Subcutaneous abdominal adipose tissue (tissue), 5 donors: ENCODE results near the gene ZNF831.

Source experiments
- H3K27ac ChIP-seq: one replicate; pipeline ENCODE4 v1.7.0; 2013; ENCODE audit warnings: low read depth, mild to moderate bottlenecking, inconsistent platforms, low read length, moderate library complexity
- H3K27me3 ChIP-seq, 5 donors: one replicate each; pipeline ENCODE4 v1.7.0; 2013; ENCODE audit warnings: low read length in 5 of 5, inconsistent platforms in 1 of 5; ENCODE audit not compliant: control insufficient read depth in 5 of 5, insufficient read depth in 4 of 5
- H3K36me3 ChIP-seq, 5 donors: one replicate each; pipeline ENCODE4 v1.7.0; 2013; ENCODE audit warnings: low read length in 5 of 5; ENCODE audit not compliant: control insufficient read depth in 5 of 5, insufficient read depth in 5 of 5
- H3K4me1 ChIP-seq, 5 donors: one replicate each; pipeline ENCODE4 v1.7.0; 2013; ENCODE audit warnings: low read length in 5 of 5, mild to moderate bottlenecking in 3 of 5, moderate library complexity in 1 of 5; ENCODE audit not compliant: control insufficient read depth in 5 of 5, insufficient read depth in 5 of 5
- H3K4me3 ChIP-seq, 5 donors: one replicate each; pipeline ENCODE4 v1.7.0; 2013; ENCODE audit warnings: low read length in 5 of 5, low read depth in 1 of 5
- H3K9ac ChIP-seq, 5 donors: one replicate each; pipeline ENCODE4 v1.7.0; 2013; ENCODE audit warnings: low read length in 5 of 5, mild to moderate bottlenecking in 4 of 5, moderate library complexity in 3 of 5
- H3K9me3 ChIP-seq, 5 donors: one replicate each; pipeline ENCODE4 v1.7.0; 2013; ENCODE audit warnings: low read length in 5 of 5; ENCODE audit not compliant: control insufficient read depth in 5 of 5
- donor health status: healthy.
- donor health status: healthy.
- donor health status: healthy.
- donor health status: healthy.
- donor health status: healthy.

The ZNF831 gene

DNA sequence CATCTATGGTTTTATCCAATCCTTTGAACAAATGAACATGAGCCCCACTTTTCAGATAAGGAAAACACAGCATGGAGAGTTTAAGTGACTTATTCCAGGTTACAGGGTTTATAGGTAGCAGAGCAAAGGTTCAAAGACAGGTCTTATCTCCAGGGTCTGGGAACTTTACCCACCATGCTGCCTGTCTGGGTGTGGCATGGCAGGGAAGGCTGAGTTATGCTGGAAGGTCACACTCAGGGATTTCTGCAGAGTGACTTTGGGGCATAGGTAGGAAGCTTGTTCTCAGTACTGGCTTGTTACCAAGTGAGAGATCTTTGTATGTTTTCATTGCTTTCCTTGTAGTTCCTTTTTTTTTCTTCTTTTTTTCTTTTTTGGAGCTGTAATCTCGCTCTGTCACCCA lies 1.8 kb downstream of the ZNF831 start:
- no peak overlapping the region for H3K27ac ChIP-seq
- no peak overlapping the region for H3K9ac ChIP-seq
- H3K27me3 ChIP-seq, result peaks cover 0 to 4% (median 0%) of the 10 kb centered on the region in 5 donors
- H3K4me3 ChIP-seq, result no peak overlapping the region
- no peaks in the 10 kb centered on the region for H3K9me3 ChIP-seq
- H3K36me3 ChIP-seq, result no peaks in the 10 kb centered on the region
- H3K4me1 ChIP-seq, result no peaks in the 10 kb centered on the region

DNA sequence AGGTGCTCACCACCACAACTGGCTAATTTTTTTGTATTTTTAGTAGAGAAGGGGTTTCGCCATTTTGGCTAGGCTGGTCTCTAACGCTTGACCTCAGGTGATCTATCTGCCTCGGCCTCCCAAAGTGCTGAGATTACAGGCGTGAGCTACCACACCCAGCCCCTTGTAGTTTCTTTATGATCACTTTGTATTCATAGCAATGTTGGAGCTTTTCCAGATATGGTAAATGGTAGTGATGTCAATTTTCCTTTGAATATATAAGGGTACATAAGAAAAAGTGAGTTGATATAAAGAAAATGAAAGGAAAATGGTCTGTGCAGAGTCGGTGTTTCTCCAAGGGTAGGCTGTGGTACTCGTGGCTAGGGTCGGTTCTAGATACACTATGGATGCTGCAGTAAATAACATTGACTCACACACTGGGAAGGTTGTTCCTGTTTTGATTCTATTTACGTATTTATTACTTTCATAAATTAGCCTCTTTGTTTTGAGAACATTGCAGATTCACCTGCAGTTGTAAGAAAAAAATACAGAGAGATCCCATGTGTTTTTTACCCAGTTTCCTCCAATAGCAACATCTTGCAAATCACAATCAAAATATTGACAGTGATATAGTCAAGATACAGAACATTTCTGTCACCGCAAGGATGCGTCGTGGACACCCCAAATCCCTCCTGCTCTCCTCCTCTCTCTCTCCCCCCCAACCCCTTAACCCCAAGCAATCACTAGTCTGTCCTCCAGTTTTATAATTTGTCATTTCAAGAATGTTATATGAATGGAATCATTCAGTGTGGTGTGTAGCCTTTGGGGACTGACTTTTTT lies 2.5 kb downstream of the ZNF831 start:
- no peak overlapping the region for H3K9ac ChIP-seq
- no peak overlapping the region for H3K27ac ChIP-seq
- no peaks in the 10 kb centered on the region for H3K36me3 ChIP-seq
- H3K4me3 ChIP-seq, result no peak overlapping the region
- no peaks in the 10 kb centered on the region for H3K9me3 ChIP-seq
- no peaks in the 10 kb centered on the region for H3K4me1 ChIP-seq
- H3K27me3 ChIP-seq, result peaks cover 0 to 7% (median 0%) of the 10 kb centered on the region in 5 donors

DNA sequence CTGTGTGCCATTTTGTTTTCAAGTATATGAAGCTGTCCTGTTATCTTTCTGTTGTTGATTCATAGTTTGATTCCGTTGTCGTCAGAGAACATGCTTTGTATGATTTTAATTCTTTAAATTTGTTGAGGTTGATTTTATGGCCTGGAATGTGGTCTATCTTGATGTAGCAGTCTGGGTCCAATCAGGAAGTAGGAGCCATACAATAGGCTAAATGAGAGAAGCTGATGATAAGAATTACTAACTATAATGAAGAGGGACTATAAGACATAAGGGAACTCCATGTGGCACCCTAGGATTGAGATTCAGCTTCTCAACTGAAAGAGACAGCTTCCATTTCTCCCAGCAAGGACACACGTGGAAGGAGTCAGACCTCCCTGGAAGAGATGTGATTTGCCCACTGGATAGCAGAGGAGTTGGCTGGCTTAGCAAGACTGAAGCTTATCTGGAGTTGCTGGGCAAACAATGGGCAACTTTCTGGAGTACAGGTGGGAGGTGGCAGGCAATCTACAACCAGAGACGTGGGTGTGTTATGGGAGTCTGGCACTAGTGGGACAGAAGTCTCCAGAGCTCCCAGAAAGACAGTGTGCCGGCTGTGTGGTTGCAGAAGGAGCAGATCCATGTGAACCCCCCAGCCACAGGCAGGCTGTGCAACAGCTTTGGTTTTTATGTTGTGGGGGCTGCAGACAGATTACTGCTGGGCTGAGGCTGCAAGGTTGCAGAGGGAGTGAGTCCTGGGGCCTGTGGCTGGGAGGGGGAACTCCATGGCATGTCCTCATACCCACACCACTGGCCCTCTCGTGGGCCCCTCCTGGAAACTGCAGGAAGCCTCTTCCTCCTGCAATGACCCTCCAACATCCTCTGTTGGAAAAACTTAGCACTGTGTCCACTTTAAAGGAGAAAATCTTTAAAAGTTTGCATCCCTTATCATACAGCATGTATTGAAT lies 7.1 kb downstream of the ZNF831 start:
- Histone ChIP-seq H3K4me3 (no peak overlapping the region), H3K9ac (no peak overlapping the region), H3K27ac (no peak overlapping the region), H3K36me3 (no peaks in the 10 kb centered on the region), H3K27me3 (peaks cover 0 to 10% (median 4%) of the 10 kb centered on the region in 5 donors), H3K9me3 (no peaks in the 10 kb centered on the region), H3K4me1 (no peaks in the 10 kb centered on the region)

DNA sequence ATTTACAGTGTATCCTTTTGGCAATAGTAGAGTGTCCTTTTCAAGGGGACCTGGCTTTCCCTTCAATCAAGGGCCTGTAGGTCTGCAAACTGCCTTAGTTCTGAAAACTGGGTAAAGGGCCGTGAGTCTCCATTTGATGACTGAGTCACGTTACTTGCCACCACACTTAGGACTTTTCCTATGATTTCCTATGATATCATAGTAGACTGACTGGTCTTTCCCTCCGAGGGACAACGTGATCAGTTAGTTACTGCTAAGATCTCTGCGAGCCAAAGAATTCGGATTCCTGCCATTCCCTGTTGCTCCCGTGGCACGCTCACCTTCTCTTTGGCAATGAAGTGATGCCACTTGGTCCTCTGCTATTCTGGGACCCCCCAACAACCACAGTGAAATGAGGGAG lies 8.4 kb downstream of the ZNF831 start:
- H3K36me3 ChIP-seq, result no peaks in the 10 kb centered on the region
- no peak overlapping the region for H3K4me3 ChIP-seq
- no peak overlapping the region for H3K9ac ChIP-seq
- no peaks in the 10 kb centered on the region for H3K9me3 ChIP-seq
- no peak overlapping the region for H3K27ac ChIP-seq
- H3K27me3 ChIP-seq, result peaks cover 0 to 15% (median 4%) of the 10 kb centered on the region in 5 donors
- no peaks in the 10 kb centered on the region for H3K4me1 ChIP-seq

DNA sequence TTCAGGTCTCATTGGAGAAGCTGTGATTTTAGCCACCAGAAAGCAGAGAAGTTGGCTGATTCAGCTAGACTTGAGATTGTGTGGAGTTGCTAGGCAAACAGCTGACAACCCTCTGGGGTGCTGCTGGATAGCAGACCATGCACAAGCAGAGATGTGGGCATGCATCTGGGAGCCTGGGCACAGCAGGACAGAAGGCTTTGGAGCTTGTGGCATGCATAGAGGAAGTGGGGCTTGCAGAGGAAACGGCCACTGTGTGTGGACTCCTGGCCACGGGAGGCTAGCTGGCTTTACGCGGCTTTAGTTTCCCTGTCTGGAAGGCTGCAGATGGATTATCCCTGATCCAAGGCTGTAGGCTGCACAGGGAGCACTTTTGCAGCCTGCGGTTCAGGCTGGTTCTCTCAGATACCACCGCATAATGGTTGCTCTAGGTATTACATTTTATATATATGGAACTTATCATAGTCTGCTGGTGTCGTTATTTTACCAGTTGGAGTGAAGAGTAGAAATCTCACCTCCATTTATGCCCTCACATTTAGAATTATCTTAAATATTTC lies 10.4 kb downstream of the ZNF831 start:
- H3K9me3 ChIP-seq, result no peaks in the 10 kb centered on the region
- H3K4me1 ChIP-seq, result peaks cover 0 to 5% (median 0%) of the 10 kb centered on the region in 5 donors
- H3K36me3 ChIP-seq, result no peaks in the 10 kb centered on the region
- no peak overlapping the region for H3K9ac ChIP-seq
- peaks cover 0 to 19% (median 5%) of the 10 kb centered on the region in 5 donors for H3K27me3 ChIP-seq
- no peak overlapping the region for H3K4me3 ChIP-seq
- H3K27ac ChIP-seq, result no peak overlapping the region

DNA sequence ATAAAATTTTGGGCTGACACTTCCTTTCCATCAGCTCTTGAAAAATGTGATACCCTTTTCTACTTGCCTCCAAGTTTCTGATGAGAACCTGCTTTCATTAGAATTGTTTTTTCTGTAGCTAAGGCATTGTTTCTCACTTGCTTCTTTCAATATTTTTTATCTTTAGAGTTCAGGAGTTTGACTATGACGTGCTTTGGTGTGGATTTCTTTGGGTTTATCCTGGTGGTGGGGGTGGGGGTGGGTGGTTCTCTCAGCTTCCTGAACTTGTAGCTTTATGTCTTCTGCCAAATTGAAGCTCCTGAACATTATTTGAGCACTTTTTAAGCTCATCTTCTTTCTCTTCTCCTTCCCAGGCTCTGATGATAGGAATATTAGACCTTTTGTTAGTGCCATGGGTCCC lies 11.4 kb downstream of the ZNF831 start:
- no peaks in the 10 kb centered on the region for H3K36me3 ChIP-seq
- H3K27me3 ChIP-seq, result peaks cover 0 to 26% (median 11%) of the 10 kb centered on the region in 5 donors
- no peak overlapping the region for H3K27ac ChIP-seq
- H3K9ac ChIP-seq, result no peak overlapping the region
- H3K4me1 ChIP-seq, result peaks cover 0 to 12% (median 0%) of the 10 kb centered on the region in 5 donors
- no peak overlapping the region for H3K4me3 ChIP-seq
- H3K9me3 ChIP-seq, result no peaks in the 10 kb centered on the region

DNA sequence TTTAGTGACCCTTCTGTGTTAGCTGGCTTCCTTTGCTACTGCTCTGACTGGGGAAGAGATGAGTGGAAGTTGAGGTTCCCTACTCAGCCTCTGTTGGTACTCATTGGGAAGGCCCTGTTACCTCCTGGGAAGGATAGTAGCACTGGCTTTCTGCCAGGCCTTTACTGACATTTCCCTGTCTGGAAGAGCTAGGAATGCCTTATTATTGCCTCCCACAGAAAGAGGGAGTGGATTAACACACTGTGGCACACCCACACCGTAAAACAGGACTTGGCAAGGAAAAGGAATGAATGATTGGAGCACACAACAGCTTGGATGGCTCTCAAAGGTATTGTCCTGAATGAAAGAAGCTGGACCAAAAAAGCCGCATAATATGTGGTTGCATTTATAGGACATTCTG lies 12.2 kb downstream of the ZNF831 start:
- Histone ChIP-seq H3K36me3 (no peaks in the 10 kb centered on the region), H3K4me1 (peaks cover 0 to 12% (median 0%) of the 10 kb centered on the region in 5 donors), H3K4me3 (no peak overlapping the region), H3K9ac (no peak overlapping the region), H3K9me3 (no peaks in the 10 kb centered on the region), H3K27me3 (peaks cover 0 to 22% (median 11%) of the 10 kb centered on the region in 5 donors), H3K27ac (no peak overlapping the region)

DNA sequence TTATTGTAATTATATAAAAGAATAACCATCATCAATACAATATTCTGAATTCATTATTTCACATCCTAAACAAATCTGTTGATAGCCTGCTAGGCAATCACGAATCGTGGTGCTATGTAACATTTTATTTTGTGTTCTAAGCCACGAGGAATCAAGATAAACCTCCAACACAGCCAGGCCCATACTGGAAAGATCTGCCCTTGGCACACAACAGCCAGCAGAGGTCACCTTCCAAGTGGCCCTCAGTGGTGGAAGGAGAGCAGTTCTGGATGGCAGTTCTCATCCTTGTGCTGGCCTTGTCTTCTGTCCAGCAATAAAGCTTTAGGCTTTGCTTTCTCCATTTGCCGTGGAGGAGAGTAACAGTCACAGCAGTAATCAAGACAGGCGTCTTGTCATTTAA lies 13.2 kb downstream of the ZNF831 start:
- Histone ChIP-seq H3K36me3 (no peaks in the 10 kb centered on the region), H3K4me1 (peaks cover 0 to 12% (median 0%) of the 10 kb centered on the region in 5 donors), H3K9me3 (no peaks in the 10 kb centered on the region), H3K27ac (no peak overlapping the region), H3K27me3 (peaks cover 0 to 17% (median 9%) of the 10 kb centered on the region in 5 donors), H3K4me3 (no peak overlapping the region), H3K9ac (no peak overlapping the region)

DNA sequence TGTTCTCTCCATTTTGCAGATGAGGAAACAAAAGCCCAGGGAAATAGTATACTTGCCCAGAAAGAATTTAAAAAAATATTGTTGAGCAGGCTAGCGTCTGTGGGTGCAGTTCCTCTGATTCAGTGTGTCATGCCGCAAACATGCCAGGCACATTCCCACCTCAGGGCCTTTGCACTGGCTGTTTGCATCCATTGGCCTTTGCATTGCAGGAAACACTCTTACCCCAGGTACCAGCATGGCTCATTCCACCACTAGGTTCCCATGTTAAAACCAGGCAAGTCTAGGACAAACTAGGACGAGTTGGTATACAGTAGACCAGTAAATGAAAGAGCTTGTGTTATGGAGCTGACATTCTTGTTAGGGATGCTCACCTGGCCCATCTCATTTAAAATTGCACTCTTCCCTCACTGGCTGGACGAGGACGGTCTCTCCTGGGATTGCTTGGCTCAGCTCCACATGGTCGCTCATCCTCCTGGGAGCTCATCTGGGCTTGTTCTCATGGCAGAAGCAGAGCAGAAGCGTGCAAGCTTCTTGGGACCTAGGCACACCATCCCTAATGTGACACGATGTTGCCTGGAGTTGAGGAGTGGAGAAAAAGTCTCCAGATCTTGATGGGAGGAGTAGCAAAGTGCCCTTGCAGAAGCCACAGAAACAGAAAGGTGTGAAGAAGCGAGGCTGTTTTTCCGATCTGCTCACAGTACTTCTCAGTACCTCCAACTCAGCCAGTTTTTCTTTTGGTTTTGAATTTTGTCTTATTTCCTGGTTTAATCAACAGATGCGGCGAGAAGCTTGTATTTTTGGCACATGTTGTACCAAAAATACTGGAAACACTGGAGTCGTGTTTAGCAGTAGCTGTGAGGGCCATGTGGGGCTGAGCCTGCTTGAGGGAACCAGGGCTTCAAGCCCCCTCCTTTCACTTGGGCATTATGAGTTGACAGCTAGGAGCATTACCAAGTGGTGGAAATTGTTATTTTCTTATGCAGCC lies 13.9 kb downstream of the ZNF831 start:
- Histone ChIP-seq H3K27ac (no peak overlapping the region), H3K4me1 (peaks cover 0 to 12% (median 0%) of the 10 kb centered on the region in 5 donors), H3K9ac (no peak overlapping the region), H3K9me3 (no peaks in the 10 kb centered on the region), H3K4me3 (no peak overlapping the region), H3K27me3 (peaks cover 0 to 17% (median 9%) of the 10 kb centered on the region in 5 donors), H3K36me3 (no peaks in the 10 kb centered on the region)
